H1 (cell line): Measurements from ENCODE around the gene PIAS2. TPM values are rescaled to one million over a fixed set of nuclear protein-coding genes. Genes with fewer than 3 reads are reported as not detected.

Experiments used
- CTCF ChIA-PET: fragments of 300-600 bp; sonication (Branson Sonifier 250); formaldehyde crosslinking; loops from one replicate; lab custom pipeline; 2021; ENCODE audit not compliant: partially characterized antibody; lab: Charles Lee
- POLR2A ChIA-PET: fragments of 300-600 bp; sonication (Branson Sonifier 250); formaldehyde crosslinking; loops from one replicate; lab custom pipeline; 2021; ENCODE audit warnings: inconsistent platforms; ENCODE audit not compliant: partially characterized antibody; lab: Charles Lee
- DNase-seq, 2 experiments: peaks; one replicate each; pipeline versions ENCODE4 v3.0.0 to v3.0.0-alpha.2; 2010 to 2022; ENCODE audit warnings: low spot score in 2 of 2, low read depth in 1 of 2, mixed read lengths in 1 of 2
- FAIRE-seq: peaks from 2 replicates; lab custom pipeline; 2011; peaks lifted over from hg19 to GRCh38; lab: Jason Lieb, UNC
- H2AFZ ChIP-seq: 2 replicates; pipeline ENCODE4 v1.8.1; 2012; ENCODE audit warnings: low read length, inconsistent platforms
- H2AK5ac ChIP-seq: 2 replicates; pipeline ENCODE4 v1.6.1; 2013; ENCODE audit warnings: low read depth, low read length
- H2BK120ac ChIP-seq: replicated peaks from 2 replicates; pipeline ENCODE3; 2013; ENCODE audit warnings: low read depth, low read length, inconsistent platforms
- H2BK12ac ChIP-seq: 2 replicates; pipeline ENCODE4 v1.6.1; 2013; ENCODE audit warnings: low read depth, low read length
- H2BK15ac ChIP-seq: 2 replicates; pipeline ENCODE4 v1.6.1; 2013; ENCODE audit warnings: low read length
- H2BK20ac ChIP-seq: 2 replicates; pipeline ENCODE4 v1.6.1; 2013; ENCODE audit warnings: low read length
- H2BK5ac ChIP-seq: 2 replicates; pipeline ENCODE4 v1.6.1; 2013; ENCODE audit warnings: low read depth, low read length
- H3K14ac ChIP-seq: 2 replicates; pipeline ENCODE4 v1.6.1; 2013; ENCODE audit warnings: inconsistent platforms; ENCODE audit not compliant: insufficient read length
- H3K18ac ChIP-seq: 2 replicates; pipeline ENCODE4 v1.6.1; 2013; ENCODE audit warnings: low read length; ENCODE audit errors: extremely low read depth
- H3K23ac ChIP-seq: 2 replicates; pipeline ENCODE4 v1.6.1; 2013; ENCODE audit warnings: inconsistent platforms; ENCODE audit not compliant: insufficient read length
- H3K23me2 ChIP-seq: 2 replicates; pipeline ENCODE4 v1.6.1; 2013; ENCODE audit warnings: low read depth, low read length
- H3K27ac ChIP-seq: 2 replicates; pipeline ENCODE4 v1.6.1; 2011; ENCODE audit warnings: low read depth, low read length, inconsistent platforms
- H3K27me3 ChIP-seq, 4 experiments: replicated peaks in 1 of 4; 1 replicate in 1 of 4; 2 replicates in 3 of 4; pipeline versions ENCODE4 v1.6.1 to v1.8.1; 2011 to 2013; ENCODE audit warnings: low read length in 3 of 4, mild to moderate bottlenecking in 3 of 4, inconsistent platforms in 2 of 4, mixed read lengths in 2 of 4, moderate library complexity in 1 of 4; ENCODE audit not compliant: control insufficient read depth in 3 of 4, insufficient read depth in 3 of 4; ENCODE audit errors: extremely low read depth in 1 of 4
- H3K36me3 ChIP-seq, 4 experiments: 2 replicates each; pipeline versions ENCODE4 v1.6.1 to v1.8.1; 2011 to 2013; ENCODE audit warnings: mild to moderate bottlenecking in 4 of 4, low read length in 3 of 4, moderate library complexity in 2 of 4, control low read depth in 1 of 4, inconsistent platforms in 1 of 4; ENCODE audit not compliant: insufficient read depth in 4 of 4, control insufficient read depth in 2 of 4
- H3K4ac ChIP-seq: replicated peaks from 2 replicates; pipeline ENCODE3; 2013; ENCODE audit warnings: low read length, low read depth, mixed read lengths, inconsistent platforms; ENCODE audit not compliant: insufficient read length
- H3K4me1 ChIP-seq, 4 experiments: replicated peaks in 1 of 4; 1 replicate in 1 of 4; 2 replicates in 3 of 4; pipeline versions ENCODE4 v1.6.1 to v1.8.1; 2011 to 2013; ENCODE audit warnings: low read length in 3 of 4, inconsistent platforms in 2 of 4, mixed read lengths in 1 of 4; ENCODE audit not compliant: insufficient read depth in 4 of 4, control insufficient read depth in 3 of 4
- H3K4me2 ChIP-seq, 2 experiments: 2 replicates each; pipeline versions ENCODE4 v1.6.1 to v1.8.1; 2011 to 2013; ENCODE audit warnings: low read depth in 2 of 2, low read length in 2 of 2, control low read depth in 1 of 2, inconsistent platforms in 1 of 2, mild to moderate bottlenecking in 1 of 2; ENCODE audit not compliant: insufficient read depth in 1 of 2
- H3K4me3 ChIP-seq, 4 experiments: fragments of 200-600, 300-600 bp in 1 of 4; sonication (generic), shearing (Covaris generic), sonication (Bioruptor Twin) in 1 of 4; 2 replicates each; pipeline versions ENCODE4 v1.5.1 to v1.8.1; 2011 to 2016; ENCODE audit warnings: low read length in 4 of 4, low read depth in 3 of 4, control low read depth in 2 of 4, inconsistent platforms in 2 of 4, mild to moderate bottlenecking in 2 of 4, mixed read lengths in 1 of 4, moderate library complexity in 1 of 4; ENCODE audit not compliant: insufficient read depth in 2 of 4; ENCODE audit errors: extremely low read depth in 1 of 4
- H3K56ac ChIP-seq: replicated peaks from 2 replicates; pipeline ENCODE3; 2013; ENCODE audit warnings: low read depth, mild to moderate bottlenecking, mixed read lengths, low read length, inconsistent platforms; ENCODE audit not compliant: insufficient read length
- H3K79me1 ChIP-seq: 2 replicates; pipeline ENCODE4 v1.6.1; 2013; ENCODE audit warnings: low read depth, low read length, control low read depth
- H3K79me2 ChIP-seq, 2 experiments: 2 replicates each; pipeline versions ENCODE4 v1.6.1 to v1.8.1; 2012 to 2013; ENCODE audit warnings: low read length in 2 of 2, mild to moderate bottlenecking in 2 of 2, inconsistent platforms in 1 of 2; ENCODE audit not compliant: insufficient read depth in 2 of 2, control insufficient read depth in 1 of 2
- H3K9ac ChIP-seq, 4 experiments: replicated peaks in 1 of 4; 1 replicate in 1 of 4; 2 replicates in 3 of 4; pipeline versions ENCODE4 v1.6.1 to v1.8.1; 2011 to 2013; ENCODE audit warnings: low read depth in 3 of 4, low read length in 3 of 4, control low read depth in 2 of 4, mild to moderate bottlenecking in 2 of 4, moderate library complexity in 2 of 4, inconsistent platforms in 1 of 4; ENCODE audit errors: extremely low read depth in 1 of 4
- H3K9me3 ChIP-seq, 2 experiments: 2 replicates each; pipeline versions ENCODE4 v1.6.1 to v1.8.1; 2012 to 2013; ENCODE audit warnings: mild to moderate bottlenecking in 2 of 2, moderate library complexity in 2 of 2, control low read depth in 1 of 2, inconsistent platforms in 1 of 2, low read depth in 1 of 2, low read length in 1 of 2, mixed read lengths in 1 of 2; ENCODE audit not compliant: insufficient read depth in 2 of 2
- H4K20me1 ChIP-seq, 2 experiments: replicated peaks in 1 of 2; 2 replicates each; pipeline versions ENCODE3 to v1.8.1; 2011 to 2013; ENCODE audit warnings: inconsistent platforms in 2 of 2, low read length in 2 of 2, mild to moderate bottlenecking in 1 of 2; ENCODE audit not compliant: insufficient read depth in 2 of 2, control insufficient read depth in 1 of 2
- H4K5ac ChIP-seq: 2 replicates; pipeline ENCODE4 v1.6.1; 2013; ENCODE audit warnings: low read length, low read depth, mixed read lengths, inconsistent platforms; ENCODE audit not compliant: insufficient read length
- H4K8ac ChIP-seq: 2 replicates; pipeline ENCODE4 v1.8.0; 2013; ENCODE audit warnings: mild to moderate bottlenecking, moderate library complexity, low read length, inconsistent platforms; ENCODE audit not compliant: insufficient read depth; ENCODE audit errors: extremely low read depth
- H4K91ac ChIP-seq: replicated peaks from 2 replicates; pipeline ENCODE3; 2013; ENCODE audit warnings: low read length, mixed read lengths, inconsistent platforms; ENCODE audit not compliant: insufficient read length
- BRCA1 ChIP-seq: IDR thresholded peaks from 2 replicates; pipeline ENCODE4 v1.6.1; 2012; ENCODE audit warnings: low read depth, low read length, improper control_type of control experiment
- CBX5 ChIP-seq: fragments of 300-800, 300-1000 bp; sonication (generic); IDR thresholded peaks from 2 replicates; pipeline ENCODE4 v1.7.1; 2016; ENCODE audit warnings: antibody characterized with exemption, low read length, low read depth
- CBX8 ChIP-seq: fragments of 300-800, 300-1000 bp; sonication (generic); IDR thresholded peaks from 2 replicates; pipeline ENCODE4 v1.7.1; 2016; ENCODE audit warnings: low read depth, low read length, borderline replicate concordance
- CEBPB ChIP-seq: IDR thresholded peaks from 2 replicates; pipeline ENCODE4 v1.6.1; 2012; ENCODE audit warnings: low read depth, low read length
- EP300 ChIP-seq, 2 experiments: IDR thresholded peaks; 1 replicate in 1 of 2; 2 replicates in 1 of 2; pipeline ENCODE4 v1.6.1; 2011 to 2012; ENCODE audit warnings: low read depth in 2 of 2, low read length in 2 of 2, mild to moderate bottlenecking in 2 of 2, borderline replicate concordance in 1 of 2, inconsistent platforms in 1 of 2, moderate library complexity in 1 of 2
- FOSL1 ChIP-seq: IDR thresholded peaks from 2 replicates; pipeline ENCODE4 v1.6.1; 2011; ENCODE audit warnings: mild to moderate bottlenecking, low read depth, low read length, moderate library complexity; ENCODE audit not compliant: insufficient read depth
- HDAC6 ChIP-seq: IDR thresholded peaks from one replicate; pipeline ENCODE4 v1.7.1; 2012; ENCODE audit warnings: low read depth, mild to moderate bottlenecking, inconsistent platforms, low read length, moderate library complexity
- MAFK ChIP-seq: IDR thresholded peaks from 2 replicates; pipeline ENCODE4 v1.6.1; 2012; ENCODE audit warnings: low read depth, mild to moderate bottlenecking, improper control_type of control experiment, low read length
- POLR2AphosphoS5 ChIP-seq: IDR thresholded peaks from 2 replicates; pipeline ENCODE4 v1.6.1; 2011; ENCODE audit warnings: low read depth, low read length
- RNF2 ChIP-seq: fragments of 200-900, 300-1000 bp; sonication (generic); IDR thresholded peaks from 2 replicates; pipeline ENCODE4 v1.7.1; 2016; ENCODE audit warnings: borderline replicate concordance, low read depth, mild to moderate bottlenecking, antibody characterized with exemption, low read length; ENCODE audit not compliant: poor library complexity, severe bottlenecking; ENCODE audit errors: missing control alignments
- SP4 ChIP-seq: IDR thresholded peaks from 2 replicates; pipeline ENCODE4 v1.6.1; 2012; ENCODE audit warnings: low read length, inconsistent platforms
- ZNF274 ChIP-seq: IDR thresholded peaks from 2 replicates; pipeline ENCODE4 v1.7.0; 2012; ENCODE audit warnings: low read length, borderline replicate concordance; ENCODE audit errors: extremely low read depth
- WGBS, 2 experiments: shearing (Covaris generic) in 1 of 2; methylation state at CpG; one replicate each; pipeline versions ENCODE4 v1.1.6 to v1.1.7; 2013 to 2015; ENCODE audit warnings: low lambda C conversion rate in 2 of 2, mixed read lengths in 2 of 2, inconsistent platforms in 1 of 2, low coverage in 1 of 2, missing lambda C conversion rate in 1 of 2; ENCODE audit not compliant: insufficient replicate concordance in 2 of 2, insufficient coverage in 1 of 2, insufficient read length in 1 of 2; ENCODE audit errors: extremely low coverage in 1 of 2, missing lambda C conversion rate in 1 of 2; 5-methylcytosine and 5-hydroxymethylcytosine counted together
- polyA plus RNA-seq, 7 experiments: library from polyadenylated mRNA; depleted of rRNA in 3 of 7; stranded (reverse) in 5 of 7; unstranded in 2 of 7; fragments of >200 nt in 5 of 7; fragments of 200-250 nt in 2 of 7; gene quantifications; 1 replicate in 5 of 7; 2 replicates in 1 of 7; 4 replicates in 1 of 7; pipeline versions ENCODE4 v1.2.1 to v1.2.3, GENCODE V29; 2011 to 2013; ENCODE audit warnings: missing spikeins in 2 of 7, mixed read lengths in 2 of 7
- total RNA-seq: library from RNA; stranded (reverse); fragmentation: NEBNext Ultra II Directional; extraction: Animal tissue kit (Norgen Biotek cat#: 25700); gene quantifications from 2 replicates; pipeline ENCODE4 v1.2.1, GENCODE V29; 2021

PIAS2 gene
- total and polyA plus RNA-seq, 2 of the 8 experiments (the other 6 are each of a cell fraction or from before 2014, with no cell fraction given): 20.1 to 53.9 TPM

DNA sequence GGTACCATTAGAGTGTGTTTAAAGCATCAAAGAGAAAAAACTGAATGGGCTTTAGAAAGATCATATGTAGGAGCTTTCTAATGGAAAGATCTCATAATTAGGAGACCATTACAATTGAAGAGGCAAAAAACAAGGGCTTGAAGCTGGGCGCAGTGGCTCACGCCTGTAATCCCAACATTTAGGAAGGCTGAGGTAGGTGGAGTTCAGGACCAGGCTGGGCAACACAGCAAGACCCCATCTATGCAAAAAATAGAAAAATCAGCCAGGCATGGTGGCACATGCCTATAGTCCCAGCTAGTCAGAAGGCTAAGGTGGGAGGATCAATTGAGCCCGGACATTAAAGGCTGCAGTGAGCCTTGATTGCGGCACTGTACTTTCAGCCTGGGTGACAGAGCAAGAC lies 59.0 kb downstream of the PIAS2 start:
- CTCF ChIA-PET: interaction anchor here (0.8 to 1.3 kb wide), 4 partner anchors 8 to 213 kb away, joined by 3 read pairs; no protein-coding TSS in a partner anchor
- TF ChIP-seq HDAC6: no peak
- no peak for TF ChIP-seq CBX8
- TF ChIP-seq ZNF274: no peak
- no peak for TF ChIP-seq RNF2
- TF ChIP-seq CBX5: no peak
- TF ChIP-seq BRCA1: no peak
- TF ChIP-seq EP300 (IDR thresholded peaks at IDR 0.05; ENCODE audit: borderline replicate concordance in 1 of 2, low read depth in 2 of 2, low read length in 2 of 2): no peak
- TF ChIP-seq SP4: no peak
- TF ChIP-seq CEBPB: no peak
- TF ChIP-seq MAFK: no peak
- TF ChIP-seq FOSL1: no peak
- no peak for TF ChIP-seq POLR2AphosphoS5

More for the DNA sequence above, 59.0 kb downstream of the PIAS2 start:
- Histone ChIP-seq H3K9ac (no peak overlapping the region), H3K27ac (no peak overlapping the region), H2BK12ac (no peak overlapping the region), H4K5ac (no peak overlapping the region), H3K4me1 (no peaks in the 10 kb centered on the region), H3K23me2 (no peaks in the 10 kb centered on the region), H2AFZ (no peak overlapping the region), H2BK20ac (no peak overlapping the region), H3K36me3 (peaks cover 0 to 10% (median 3%) of the 10 kb centered on the region in 4 experiments; a peak in 6 of 8 replicates), H2BK15ac (no peak overlapping the region), H4K8ac (no peak overlapping the region), H3K4me2 (no peak overlapping the region), H3K27me3 (no peaks in the 10 kb centered on the region), H3K18ac (no peak overlapping the region), H3K79me1 (peaks cover 3% of the 10 kb centered on the region), H2AK5ac (no peak overlapping the region), H2BK120ac (no peak overlapping the region), H2BK5ac (no peak overlapping the region), H4K20me1 (peaks cover 0 to 2% of the 10 kb centered on the region in 2 experiments), H3K79me2 (peaks cover 0 to 15% of the 10 kb centered on the region in 2 experiments; a peak in 1 of 4 replicates), H3K4ac (no peak overlapping the region), H3K4me3 (no peak overlapping the region), H3K14ac (no peak overlapping the region), H3K56ac (no peak overlapping the region), H3K9me3 (no peaks in the 10 kb centered on the region), H4K91ac (no peak overlapping the region), H3K23ac (no peak overlapping the region)
- FAIRE-seq (no peak), DNase-seq (no peak)
- WGBS, 2 experiments: 96% methylated on average over 4 of the region's 4 CpGs; no CpG with 5 or more reads in 1 of the 2 experiments
- POLR2A ChIA-PET: interaction anchor here (1.1 kb wide), 1 partner anchor 14 kb away, joined by 4 read pairs; no protein-coding TSS in a partner anchor
